PC-3 (cell line): Measurements from ENCODE around the gene ABTB2. TPM values are rescaled to one million over a fixed set of nuclear protein-coding genes. Genes with fewer than 3 reads are reported as not detected.
A peak's percentile ranks its signal among the peaks of the same experiment; 100 is the strongest.

Experiments
- ATAC-seq: fragments of 200-7000 bp; cut with Tn5 transposase; 2 replicates; pipeline ENCODE4 v1.9.1; 2020; ENCODE audit warnings: mild to moderate bottlenecking, moderate library complexity
- BruUV-seq: library from RNA; stranded (reverse); fragments of 400-500 nt; replicated peaks from 2 replicates; lab custom pipeline; 2021; lab: Mats Ljungman, UMichigan
- CTCF ChIA-PET: fragments of 300-600 bp; sonication (Branson Sonifier 250); formaldehyde crosslinking; loops from one replicate; lab custom pipeline; 2022; ENCODE audit warnings: antibody characterized with exemption; lab: Charles Lee
- POLR2A ChIA-PET: fragments of 300-600 bp; sonication (Branson Sonifier 250); formaldehyde crosslinking; loops from one replicate; lab custom pipeline; 2022; ENCODE audit warnings: antibody characterized with exemption; ENCODE audit not compliant: unreplicated experiment; lab: Charles Lee
- DNase-seq: peaks from one replicate; pipeline ENCODE4 v3.0.0-alpha.2; 2015
- H2AFZ ChIP-seq: fragments of 300-600 bp; sonication (generic); 2 replicates; pipeline ENCODE4 v1.6.0; 2016; ENCODE audit warnings: antibody characterized with exemption, low read length
- H3F3A ChIP-seq: fragments of 300-600 bp; sonication (generic); one replicate; pipeline ENCODE4 v1.6.0; 2017; ENCODE audit warnings: antibody characterized with exemption, low read length, control low read depth, mild to moderate bottlenecking; ENCODE audit not compliant: unreplicated experiment
- H3K27ac ChIP-seq: fragments of 300-600 bp; sonication (generic); 2 replicates; pipeline ENCODE4 v1.5.1; 2016; ENCODE audit warnings: mild to moderate bottlenecking, low read length
- H3K27me3 ChIP-seq: fragments of 300-600 bp; sonication (generic); 2 replicates; pipeline ENCODE4 v1.6.1; 2016; ENCODE audit warnings: low read length, mixed read lengths
- H3K36me3 ChIP-seq: fragments of 300-600 bp; sonication (generic); 2 replicates; pipeline ENCODE4 v1.6.1; 2016; ENCODE audit warnings: low read depth, mixed run types, low read length, mixed read lengths
- H3K4me1 ChIP-seq: fragments of 300-600 bp; sonication (generic); 2 replicates; pipeline ENCODE4 v1.5.1; 2016; ENCODE audit warnings: low read length; ENCODE audit not compliant: insufficient read depth
- H3K4me2 ChIP-seq: fragments of 300-600 bp; sonication (generic); 2 replicates; pipeline ENCODE4 v1.6.0; 2016; ENCODE audit warnings: low read length
- H3K4me3 ChIP-seq: fragments of 300-600 bp; sonication (generic); 2 replicates; pipeline ENCODE4 v1.5.1; 2016; ENCODE audit warnings: mild to moderate bottlenecking, low read length, mixed read lengths
- H3K79me2 ChIP-seq: fragments of 300-600 bp; sonication (generic); 2 replicates; pipeline ENCODE4 v1.6.1; 2017; ENCODE audit warnings: low read length, mixed read lengths
- H3K9ac ChIP-seq: fragments of 300-600 bp; sonication (generic); 2 replicates; pipeline ENCODE4 v1.6.0; 2016; ENCODE audit warnings: mild to moderate bottlenecking, low read length
- H3K9me2 ChIP-seq: fragments of 300-600 bp; sonication (generic); replicated peaks from 2 replicates; pipeline ENCODE4 v1.6.1; 2016; ENCODE audit warnings: mixed run types, low read length, mixed read lengths
- H3K9me3 ChIP-seq: fragments of 300-600 bp; sonication (generic); 2 replicates; pipeline ENCODE4 v1.6.1; 2016; ENCODE audit warnings: low read length, mixed read lengths
- H4K20me1 ChIP-seq: fragments of 300-600 bp; sonication (generic); 2 replicates; pipeline ENCODE4 v1.6.1; 2016; ENCODE audit warnings: low read length, mixed read lengths
- CTCF ChIP-seq: fragments of 300-600 bp; sonication (generic); conservative IDR thresholded peaks from 2 replicates; pipeline ENCODE4 v1.5.1; 2017; ENCODE audit warnings: antibody characterized with exemption, low read depth, mild to moderate bottlenecking, low read length
- EZH2 ChIP-seq: fragments of 300-600 bp; sonication (generic); IDR thresholded peaks from one replicate; pipeline ENCODE4 v1.6.1; 2017; ENCODE audit warnings: antibody characterized with exemption, mild to moderate bottlenecking, low read length; ENCODE audit not compliant: unreplicated experiment
- EZH2phosphoT487 ChIP-seq: fragments of 300-600 bp; sonication (generic); IDR thresholded peaks from 2 replicates; pipeline ENCODE4 v1.6.1; 2018; ENCODE audit warnings: mild to moderate bottlenecking, antibody characterized with exemption, low read length, borderline replicate concordance
- intact Hi-C: fragments of 100-400 bp; cut with micrococcal nuclease; formaldehyde crosslinking; loops from 2 replicates; pipeline ENCODE4 v1.9.0; 2023
- total RNA-seq: library from RNA; depleted of rRNA; stranded (reverse); fragments of >200 nt; gene quantifications from 2 replicates; pipeline ENCODE4 v1.2.3, GENCODE V29; 2014

The ABTB2 gene
- total RNA-seq, 1 experiment from 2014 or later = 5.2 TPM

- Histone ChIP-seq H3K4me3 (no peak overlapping the region), H3K36me3 (no peaks in the 10 kb centered on the region), H3K79me2 (peaks cover 16% of the 10 kb centered on the region), H2AFZ (no peak overlapping the region), H3F3A (no peaks in the 10 kb centered on the region), H3K9me2 (no peaks in the 10 kb centered on the region), H3K9me3 (no peaks in the 10 kb centered on the region), H3K4me2 (no peak overlapping the region), H3K4me1 (peaks cover 51% of the 10 kb centered on the region), H3K27me3 (no peaks in the 10 kb centered on the region), H3K9ac (no peak overlapping the region), H3K27ac (no peak overlapping the region), H4K20me1 (no peaks in the 10 kb centered on the region)
- ChIA-PET CTCF (no interaction called here), POLR2A (no interaction called here)
- no peak for DNase-seq
- no peak for ATAC-seq
- TF ChIP-seq EZH2 = no peak
- intact Hi-C loops = loop anchor here (5.0 to 10.0 kb wide), 2 partner anchors 68 to 90 kb away; no protein-coding TSS in a partner anchor
- BruUV-seq = no TSS peak
Measured at GRCh38 chr11:34264303-34265110, 93.3 kb downstream of the ABTB2 start.

GRCh38 chr11:34263441-34264091, 94.2 kb downstream of the ABTB2 start:
- CTCF ChIA-PET = interaction anchor here (1.8 kb wide), 1 partner anchor 89 kb away, joined by 6 read pairs; no protein-coding TSS in a partner anchor
- intact Hi-C loops = loop anchor here (5.0 to 10.0 kb wide), 2 partner anchors 69 to 89 kb away; no protein-coding TSS in a partner anchor

More at GRCh38 chr11:34263441-34264091, 94.2 kb downstream of the ABTB2 start:
- H3K9me2 ChIP-seq = no peaks in the 10 kb centered on the region
- H3K27ac ChIP-seq = peak overlapping the region; percentile 49
- no peak overlapping the region for H3K4me3 ChIP-seq
- H3K4me1 ChIP-seq = peaks cover 51% of the 10 kb centered on the region
- no peaks in the 10 kb centered on the region for H3F3A ChIP-seq
- H3K9ac ChIP-seq = no peak overlapping the region
- H3K36me3 ChIP-seq = no peaks in the 10 kb centered on the region
- H3K9me3 ChIP-seq = no peaks in the 10 kb centered on the region
- ATAC-seq (peak; percentile 77), DNase-seq (peak; percentile 95)
- H3K27me3 ChIP-seq = no peaks in the 10 kb centered on the region
- POLR2A ChIA-PET = interaction anchor here (0.5 kb wide), 1 partner anchor 112 kb away, joined by 5 read pairs; no protein-coding TSS in a partner anchor
- no peaks in the 10 kb centered on the region for H4K20me1 ChIP-seq
- H3K4me2 ChIP-seq = peak overlapping the region; percentile 44
- H3K79me2 ChIP-seq = peaks cover 16% of the 10 kb centered on the region
- BruUV-seq = no TSS peak
- no peak for TF ChIP-seq CTCF
- no peak for TF ChIP-seq EZH2
- TF ChIP-seq EZH2phosphoT487 = no peak
- no peak overlapping the region for H2AFZ ChIP-seq
